Measurements from ENCODE around the gene CDH13. TPM values are rescaled to one million over a fixed set of nuclear protein-coding genes. Genes with fewer than 3 reads are reported as not detected.

Gene CDH13
- total RNA-seq, 1 donor from 2014 or later = 2.0 TPM

DNA sequence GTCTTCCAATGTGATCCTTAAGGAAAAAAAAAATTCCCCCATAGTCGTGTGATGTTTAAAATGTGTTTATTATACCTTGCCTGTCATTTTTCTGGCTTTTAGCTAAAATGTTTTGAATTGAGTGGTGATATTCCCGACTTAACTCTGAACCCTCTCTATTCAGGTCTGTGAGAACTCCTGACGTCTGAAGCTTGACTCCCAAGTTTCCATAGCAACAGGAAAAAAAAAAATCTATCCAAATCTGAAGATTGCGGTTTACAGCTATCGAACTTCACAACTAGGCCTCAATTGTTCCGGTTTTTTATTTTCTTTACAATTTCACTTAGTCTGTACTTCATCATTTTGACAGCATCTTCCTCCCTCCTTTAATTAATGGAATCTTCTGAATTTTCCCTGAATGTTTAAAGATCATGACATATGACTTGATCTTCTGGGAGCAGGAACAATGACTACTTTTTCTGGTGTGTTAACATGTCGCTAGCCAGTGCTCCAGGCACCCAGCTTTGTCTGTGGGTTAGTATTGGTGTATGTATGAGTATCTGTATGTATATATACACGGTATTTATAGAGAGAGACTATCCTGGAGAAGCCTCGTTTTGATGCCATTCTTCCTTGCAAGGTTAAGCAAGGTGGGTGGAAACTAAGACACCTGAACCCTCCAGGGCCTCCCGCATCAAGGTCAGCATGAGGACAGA is 1168.2 kb downstream of the CDH13 start:
- no peak for DNase-seq (ENCODE audit: low spot score)

DNA sequence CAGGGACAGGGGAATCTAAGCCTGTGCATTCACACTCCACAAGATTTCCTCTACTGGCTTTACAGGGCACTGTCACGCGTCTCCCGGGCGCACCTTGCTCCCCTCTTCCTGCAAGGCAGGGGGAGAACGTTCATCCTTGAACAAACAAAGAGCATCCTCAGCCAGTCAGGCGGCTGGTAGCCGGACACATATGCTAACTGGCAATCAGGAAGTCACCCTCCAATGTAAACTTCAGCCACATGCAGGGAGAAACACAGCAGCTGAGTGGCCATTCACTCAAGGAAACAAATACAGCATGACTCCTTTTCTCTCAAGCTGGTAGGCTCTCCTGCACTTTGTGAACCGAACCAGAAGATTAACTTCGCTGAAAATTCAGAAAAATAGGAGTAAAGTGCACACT is 1170.2 kb downstream of the CDH13 start:
- DNase-seq (ENCODE audit: low spot score) = no peak

DNA sequence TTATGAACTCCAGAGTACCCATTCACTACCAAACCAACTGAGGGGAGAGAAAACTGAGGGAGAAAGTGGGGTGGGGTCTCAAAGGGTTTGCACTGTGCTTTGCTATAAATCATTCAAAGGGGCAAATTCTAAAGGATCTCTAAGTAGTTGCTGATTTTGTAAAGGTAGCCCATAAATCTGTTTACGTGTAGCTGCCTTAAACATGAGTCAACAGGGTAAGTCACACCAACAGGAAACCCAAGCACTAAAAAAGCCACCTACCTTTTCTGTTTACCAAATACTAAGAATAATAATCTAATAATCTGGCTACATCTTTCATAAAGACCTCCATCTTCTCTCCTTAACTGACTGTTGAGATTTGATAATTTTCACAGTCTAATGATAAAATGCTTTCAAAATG is 1172.6 kb downstream of the CDH13 start:
- no peak for DNase-seq (ENCODE audit: low spot score)

DNA sequence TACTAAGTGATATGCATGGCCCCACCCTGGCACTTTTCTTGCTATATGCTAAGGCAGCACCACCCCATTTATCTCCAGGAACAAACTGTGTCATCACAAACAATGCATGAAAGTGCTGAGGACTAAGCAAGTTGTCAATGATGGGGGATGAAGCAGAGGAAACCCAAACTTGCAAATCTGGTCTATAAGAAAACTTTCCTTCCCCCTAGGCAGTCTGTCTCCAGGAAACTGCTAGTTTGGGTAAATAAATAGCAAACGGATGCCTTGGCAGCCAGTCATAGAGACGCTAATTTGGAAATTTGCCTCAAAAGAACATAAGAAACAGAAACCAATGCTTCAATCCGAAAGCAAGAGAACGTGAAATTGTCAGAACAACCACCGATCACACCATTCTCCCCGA is 1175.4 kb downstream of the CDH13 start:
- DNase-seq (ENCODE audit: low spot score) = no peak

DNA sequence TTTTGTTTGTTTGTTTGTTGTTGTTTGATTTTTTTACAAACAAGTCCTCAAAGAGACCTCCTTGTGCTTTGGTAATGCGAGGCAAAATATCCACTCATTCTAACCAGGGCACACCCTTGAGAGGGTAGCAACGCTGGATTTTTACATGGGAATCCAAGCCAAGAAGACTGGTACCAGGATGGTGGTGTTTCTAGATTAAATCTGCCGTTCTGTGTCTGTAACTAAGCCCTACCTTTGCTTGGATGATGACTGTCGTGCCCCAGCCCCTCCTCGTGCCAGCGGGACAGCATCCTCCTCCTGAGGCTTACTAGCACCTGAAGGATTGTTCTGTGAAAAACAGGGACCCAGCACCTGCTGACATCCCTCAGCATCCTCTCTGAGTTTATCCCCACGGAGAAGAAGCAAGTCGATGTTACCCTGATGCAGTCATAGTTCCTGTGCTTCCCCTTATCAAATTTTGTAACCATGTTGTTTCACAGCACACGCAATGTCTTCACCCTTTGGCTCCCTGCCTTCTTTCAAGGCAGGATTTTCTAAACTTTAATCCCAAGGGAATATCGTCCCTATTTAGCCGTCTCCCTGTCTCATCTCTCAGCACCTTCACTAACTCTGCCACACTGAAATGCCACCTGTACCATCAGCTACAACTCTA is 1175.9 kb downstream of the CDH13 start:
- DNase-seq (ENCODE audit: low spot score) = no peak

DNA sequence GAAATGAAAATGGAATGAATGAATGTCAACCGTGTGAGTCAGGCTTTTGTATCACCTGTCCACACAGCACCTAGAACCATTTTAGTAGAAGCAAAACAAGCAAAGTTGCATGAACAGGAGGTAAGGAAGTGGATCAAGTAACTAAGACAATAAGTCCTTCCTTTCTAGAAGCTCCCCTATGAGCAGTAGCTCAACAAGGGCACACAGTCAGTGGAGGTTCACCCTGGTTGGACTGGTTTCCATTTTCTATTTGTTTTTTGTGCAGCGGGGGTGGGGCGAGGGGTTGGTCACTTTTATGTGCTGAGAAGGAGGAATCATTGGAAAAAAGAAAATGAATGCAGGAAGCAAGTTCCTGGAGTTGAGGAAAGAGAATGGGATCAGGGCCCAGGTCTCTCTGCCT is 1177.0 kb downstream of the CDH13 start:
- no peak for DNase-seq (ENCODE audit: low spot score)

DNA sequence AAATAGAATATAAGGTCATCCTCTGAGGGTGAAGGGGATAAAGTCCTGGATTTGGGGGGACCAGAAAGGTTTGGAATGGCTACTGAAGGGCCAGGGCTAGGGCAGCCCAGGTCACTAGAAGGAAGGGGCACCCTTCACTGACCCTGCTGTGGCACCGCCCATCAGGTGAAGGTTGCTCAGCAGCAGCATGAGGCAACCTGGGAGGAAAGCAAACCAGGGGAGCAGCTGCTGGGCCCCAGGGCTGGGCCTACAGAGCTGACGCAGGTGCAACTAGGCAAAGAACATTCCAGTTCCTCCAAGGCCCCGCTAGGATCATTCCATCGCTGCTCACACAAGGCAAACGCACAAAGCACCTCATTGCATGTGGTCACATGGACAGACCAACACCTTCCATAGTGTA is 1177.6 kb downstream of the CDH13 start:
- DNase-seq (ENCODE audit: low spot score) = no peak

DNA sequence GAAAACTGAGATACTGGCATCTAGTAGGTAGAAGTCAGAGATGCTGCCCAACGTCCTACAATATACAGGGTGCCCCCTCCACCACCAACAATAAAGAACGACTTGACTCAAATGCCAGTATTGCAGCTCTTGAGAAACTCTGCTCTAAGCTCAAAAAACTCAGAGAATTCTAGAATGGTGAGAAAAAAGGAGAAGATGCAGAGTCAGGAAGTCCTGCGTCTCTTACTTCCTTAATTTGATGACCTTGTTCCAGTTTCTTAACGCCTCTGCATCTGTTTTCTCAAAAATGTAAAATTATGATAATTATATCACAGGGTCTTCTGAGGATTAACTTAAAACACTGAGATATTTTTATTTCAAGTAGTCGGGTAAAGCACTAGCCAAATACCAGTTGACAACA is 1179.3 kb downstream of the CDH13 start:
- DNase-seq (ENCODE audit: low spot score) = no peak

DNA sequence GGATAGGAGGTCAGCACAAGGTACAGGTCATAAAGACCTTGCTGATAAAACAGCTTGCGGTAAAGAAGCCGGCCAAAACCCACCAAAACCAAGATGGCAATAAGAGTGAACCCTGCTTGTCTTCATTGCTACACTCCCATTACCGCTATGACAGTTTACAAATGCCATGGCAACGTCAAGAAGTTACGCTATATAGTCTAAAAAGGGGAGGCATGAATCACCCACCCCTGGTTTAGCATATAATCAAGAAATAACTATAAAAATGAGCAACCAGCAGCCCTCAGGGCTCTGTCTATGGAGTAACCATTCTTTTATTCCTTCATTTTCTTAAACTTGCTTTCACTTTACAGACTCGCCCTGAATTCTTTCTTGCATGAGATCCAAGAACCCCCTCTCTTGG is 1180.0 kb downstream of the CDH13 start:
- DNase-seq (ENCODE audit: low spot score) = no peak

DNA sequence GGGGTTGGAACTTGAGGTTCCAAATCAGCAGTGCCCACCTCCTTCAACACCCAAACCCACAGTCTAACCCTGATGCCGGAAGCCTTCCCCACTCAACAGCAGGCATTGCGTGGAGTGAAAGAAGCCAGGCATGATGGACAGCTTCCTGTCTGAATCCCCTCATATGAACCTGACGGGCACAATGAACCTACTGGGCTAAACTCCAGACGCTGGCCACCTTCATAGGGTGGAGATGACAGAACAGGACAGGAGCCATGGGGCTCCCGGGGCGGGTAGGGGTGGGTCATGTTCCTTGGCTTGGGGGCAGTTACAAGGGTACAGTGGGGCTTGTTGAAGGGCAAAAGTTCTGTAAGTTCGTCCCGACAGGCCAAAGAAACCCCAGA is 1180.5 kb downstream of the CDH13 start:
- no peak for DNase-seq (ENCODE audit: low spot score)

DNA sequence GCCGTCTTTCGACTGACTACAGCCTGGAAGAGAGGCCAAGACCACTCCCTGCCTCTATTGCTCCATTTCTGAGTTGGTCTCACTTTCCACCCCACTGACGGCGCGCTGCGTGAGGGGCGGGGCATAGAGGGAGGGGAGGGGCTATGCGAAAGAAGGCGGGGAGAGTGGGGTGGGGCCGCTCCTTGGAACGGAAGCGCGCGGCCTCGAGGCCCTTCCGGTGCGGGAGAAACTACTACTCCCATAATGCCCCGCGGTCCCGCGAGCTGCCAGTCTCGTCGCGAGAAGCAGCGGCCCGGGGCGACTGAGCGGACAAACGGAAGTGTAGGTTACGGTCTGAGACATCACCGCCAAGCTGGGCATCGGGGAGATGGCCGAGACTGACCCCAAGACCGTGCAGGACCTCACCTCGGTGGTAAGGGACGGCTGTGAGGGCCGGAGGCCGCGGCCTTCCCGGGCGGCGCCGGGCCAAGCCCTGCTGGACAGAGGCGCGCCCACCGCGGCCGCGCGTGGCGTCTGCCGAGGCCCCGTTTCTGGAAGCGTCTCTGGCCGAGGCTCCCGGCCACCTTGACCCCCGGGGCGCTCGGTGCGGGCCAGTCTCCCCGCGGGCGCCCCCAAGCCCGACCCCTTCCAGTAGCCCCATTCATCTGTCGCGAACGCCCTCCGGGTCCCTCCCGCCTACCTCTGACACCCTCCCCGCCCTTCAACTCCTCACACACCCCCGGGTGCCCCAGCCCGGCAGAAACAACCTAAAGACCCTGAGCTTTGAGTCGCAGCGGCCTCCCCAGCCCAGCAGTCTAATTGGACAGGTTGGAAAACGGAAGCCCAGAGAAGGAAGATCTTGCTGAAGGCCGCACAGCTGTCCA is 1181.2 kb downstream of the CDH13 start, which contains the start of gene HSBP1:
Gene HSBP1, plus strand, starts transcription at position 269 of the 863 bp plus-strand sequence. Its CDS starts 99 bp downstream, at position 368.
- peak; percentile 96 for DNase-seq (ENCODE audit: low spot score)

DNA sequence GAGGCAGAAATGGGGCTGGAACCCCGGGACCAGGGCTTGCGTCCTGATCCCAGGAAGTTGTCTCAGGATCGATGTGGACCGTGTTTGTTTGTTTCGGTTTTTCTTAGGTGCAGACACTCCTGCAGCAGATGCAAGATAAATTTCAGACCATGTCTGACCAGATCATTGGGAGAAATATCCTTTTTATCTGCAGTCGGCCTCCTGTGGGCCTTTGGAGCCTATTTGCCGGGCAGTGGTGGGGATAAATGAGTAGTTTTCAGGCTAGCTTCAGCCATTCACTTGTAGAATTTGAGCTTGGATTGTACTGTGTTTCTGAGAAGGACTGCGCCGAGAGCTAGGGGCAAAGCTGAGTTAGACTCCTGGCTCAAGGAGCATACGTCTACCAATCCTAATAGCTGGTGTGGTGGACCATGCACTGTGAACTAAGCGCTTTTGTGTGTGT is 1181.8 kb downstream of the CDH13 start:
- no peak for DNase-seq (ENCODE audit: low spot score)

DNA sequence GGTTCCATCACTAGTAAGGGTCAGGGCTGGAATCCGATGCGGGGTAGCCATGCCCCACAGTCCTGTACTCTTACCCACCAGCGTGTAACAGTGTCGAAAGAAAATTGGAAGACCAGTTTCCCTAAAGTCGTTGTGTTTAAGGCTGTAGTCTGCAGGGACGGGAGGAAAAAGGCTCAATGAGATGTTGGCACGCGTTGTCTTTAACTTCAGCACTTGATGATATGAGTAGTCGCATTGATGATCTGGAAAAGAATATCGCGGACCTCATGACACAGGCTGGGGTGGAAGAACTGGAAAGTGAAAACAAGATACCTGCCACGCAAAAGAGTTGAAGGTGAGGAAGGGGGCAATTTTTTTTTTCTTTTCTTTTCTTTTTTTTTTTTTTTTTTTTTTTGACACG is 1182.3 kb downstream of the CDH13 start:
- DNase-seq (ENCODE audit: low spot score) = no peak

DNA sequence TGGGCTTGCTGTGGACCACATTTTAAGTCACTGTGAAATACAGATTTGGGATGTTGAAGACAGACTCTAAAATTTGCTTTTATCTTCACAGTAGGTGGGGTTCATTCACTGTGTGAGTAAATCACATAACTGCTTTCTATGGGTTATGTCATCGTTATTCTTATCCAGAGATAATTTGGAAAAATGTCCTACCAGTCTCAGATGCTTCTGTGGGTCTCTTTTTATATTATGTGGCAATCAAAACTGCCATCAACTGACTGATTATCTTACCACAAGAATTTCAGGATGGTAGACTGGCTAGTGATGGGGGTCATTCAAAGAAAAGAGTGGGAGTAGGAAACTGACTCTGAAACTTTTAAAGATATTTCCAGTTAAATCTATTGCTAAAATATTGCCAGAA is 1184.1 kb downstream of the CDH13 start:
- no peak for DNase-seq (ENCODE audit: low spot score)

DNA sequence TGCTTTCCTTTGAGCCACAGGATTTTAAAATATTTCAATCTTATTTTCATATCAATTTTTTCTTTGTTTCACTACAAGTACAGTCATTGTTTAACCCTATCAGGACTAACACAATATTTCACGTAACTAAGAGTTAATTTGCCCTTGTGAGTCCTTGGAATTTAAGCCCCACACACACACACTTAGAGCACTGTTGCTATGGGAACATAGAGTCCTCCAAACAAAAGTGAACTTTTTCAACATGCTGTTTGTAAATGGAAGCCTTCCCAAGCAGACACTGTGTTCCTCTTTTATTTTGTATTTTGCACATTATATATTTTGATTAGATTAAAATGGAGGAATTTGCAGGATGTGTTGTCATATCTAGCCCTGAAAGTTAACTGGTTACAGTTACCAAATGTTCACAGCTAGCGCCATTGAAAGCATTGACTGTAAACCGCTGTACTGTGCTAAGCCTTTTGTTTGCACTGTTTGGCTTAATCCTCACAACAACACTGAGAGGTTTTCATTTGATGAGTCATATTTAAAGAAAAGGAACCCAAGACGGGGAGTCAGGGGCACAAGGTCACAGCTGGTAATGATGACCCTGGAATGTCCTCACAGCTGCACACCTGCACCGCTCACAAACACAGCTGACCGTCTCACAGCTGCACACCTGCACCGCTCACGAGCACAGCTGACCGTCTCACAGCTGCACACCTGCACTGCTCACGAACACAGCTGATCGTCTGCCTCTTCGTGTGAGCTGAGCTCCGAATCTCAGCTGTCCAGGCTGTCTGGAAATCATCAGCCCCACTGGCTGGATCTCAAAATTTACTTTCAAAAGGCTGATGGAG is 1187.3 kb downstream of the CDH13 start:
- DNase-seq (ENCODE audit: low spot score) = no peak

DNA sequence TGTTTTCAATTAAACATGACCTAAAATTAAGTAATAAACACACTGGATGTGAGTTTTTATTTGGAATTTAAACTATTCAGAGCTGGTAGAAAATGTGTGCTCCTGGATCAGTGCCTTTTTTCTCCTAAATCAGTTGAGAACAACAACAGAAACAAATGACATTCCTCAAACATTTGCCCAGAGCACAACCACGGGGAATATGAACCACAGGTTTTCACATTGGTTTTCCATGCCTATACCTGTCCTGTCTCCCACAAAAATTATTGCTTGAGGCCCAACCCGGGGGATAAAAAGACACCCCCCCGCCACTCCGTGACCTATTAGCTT is 1187.9 kb downstream of the CDH13 start:
- no peak for DNase-seq (ENCODE audit: low spot score)

DNA sequence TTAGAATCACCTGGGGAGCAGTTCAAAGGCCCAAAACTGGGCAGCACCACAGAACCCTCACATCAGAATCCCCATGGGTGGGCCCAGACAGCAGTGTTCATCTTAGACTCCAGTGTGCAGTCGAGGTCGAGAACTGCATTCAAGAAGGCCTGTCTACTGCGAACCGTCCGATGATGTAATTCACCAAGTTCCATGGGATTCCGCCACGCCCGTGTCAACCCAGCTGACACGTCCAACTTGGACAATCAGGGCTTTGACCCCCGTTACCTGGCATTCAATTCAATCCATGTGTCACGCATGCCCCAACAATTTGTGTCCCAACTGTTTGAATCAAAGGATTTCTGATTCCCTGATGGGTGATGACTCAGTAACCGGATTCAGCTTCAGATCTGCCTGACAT is 1190.3 kb downstream of the CDH13 start:
- no peak for DNase-seq (ENCODE audit: low spot score)

DNA sequence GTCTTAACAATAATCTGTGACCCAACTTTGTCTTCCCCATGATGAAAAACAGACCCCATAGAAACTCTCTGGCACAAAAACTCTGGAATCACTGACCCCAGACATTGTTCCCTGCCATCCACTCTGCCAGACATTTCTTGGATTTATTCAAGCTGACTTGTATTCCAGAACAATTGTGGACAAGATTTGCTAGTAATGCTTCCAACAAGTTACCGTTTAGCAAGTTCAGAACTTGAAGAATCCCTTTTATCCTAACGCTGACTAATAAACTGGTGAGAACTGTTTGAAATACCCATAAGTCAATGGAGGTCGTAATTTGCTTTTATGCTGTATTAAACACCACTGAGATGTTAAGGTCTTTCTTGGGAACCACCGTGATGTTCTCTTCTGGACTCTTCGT is 1191.5 kb downstream of the CDH13 start:
- no peak for DNase-seq (ENCODE audit: low spot score)

DNA sequence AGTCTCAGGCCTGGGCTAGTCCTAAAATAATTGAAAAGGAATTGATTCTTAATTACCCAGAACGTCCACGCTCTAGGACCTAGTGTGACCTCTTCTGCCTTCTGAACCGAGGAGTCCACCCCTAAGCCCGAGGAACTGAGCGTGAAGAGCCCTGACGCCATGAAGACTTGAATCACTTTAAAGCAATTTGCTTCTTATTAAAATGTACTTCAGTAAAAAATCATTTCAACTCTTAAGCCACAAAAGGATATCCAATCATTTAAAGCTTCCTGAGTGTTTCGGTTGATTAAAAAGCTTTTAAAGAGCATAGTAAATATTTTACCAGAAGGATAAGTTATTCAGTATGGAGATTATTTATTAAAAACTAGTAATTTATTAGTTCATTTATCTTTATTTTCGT is 1192.6 kb downstream of the CDH13 start:
- no peak for DNase-seq (ENCODE audit: low spot score)

DNA sequence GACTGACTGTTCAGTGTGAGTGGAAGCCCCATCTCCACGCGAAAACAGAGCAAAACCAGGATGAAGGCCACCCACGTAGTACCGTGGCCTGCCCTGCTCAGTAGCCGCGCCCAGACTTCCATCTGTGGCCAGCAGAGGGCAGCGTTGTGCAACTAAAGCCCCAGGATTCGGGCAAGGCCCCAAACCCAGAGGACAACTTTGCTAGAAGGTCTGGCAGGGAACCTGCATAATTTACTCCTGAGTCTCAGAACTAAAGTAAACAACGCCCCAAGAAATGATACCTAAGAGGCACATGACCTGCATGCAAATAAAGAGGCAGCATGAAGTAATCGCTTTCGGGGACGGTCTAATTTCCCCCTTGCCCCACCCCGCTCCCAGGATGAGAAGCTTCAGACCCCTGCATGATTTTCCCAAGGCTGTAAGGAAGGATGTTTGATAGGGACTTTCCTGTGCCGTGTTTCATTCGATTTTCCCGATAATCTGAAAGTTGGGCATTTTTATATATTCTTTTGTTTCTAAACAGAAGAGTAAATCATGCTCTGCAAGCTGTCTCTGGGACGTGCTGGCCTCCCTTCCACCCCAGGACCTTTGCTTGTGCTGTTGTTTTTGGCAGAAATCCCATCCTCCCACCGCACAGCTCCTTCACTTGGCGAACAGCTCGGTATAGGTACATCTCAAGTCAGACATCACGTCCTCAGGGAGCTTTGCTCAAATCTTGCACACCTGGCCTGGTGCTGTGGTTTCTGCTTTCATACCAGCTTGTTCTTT is 1199.6 kb downstream of the CDH13 start:
- peak; percentile 73 for DNase-seq (ENCODE audit: low spot score)

DNA sequence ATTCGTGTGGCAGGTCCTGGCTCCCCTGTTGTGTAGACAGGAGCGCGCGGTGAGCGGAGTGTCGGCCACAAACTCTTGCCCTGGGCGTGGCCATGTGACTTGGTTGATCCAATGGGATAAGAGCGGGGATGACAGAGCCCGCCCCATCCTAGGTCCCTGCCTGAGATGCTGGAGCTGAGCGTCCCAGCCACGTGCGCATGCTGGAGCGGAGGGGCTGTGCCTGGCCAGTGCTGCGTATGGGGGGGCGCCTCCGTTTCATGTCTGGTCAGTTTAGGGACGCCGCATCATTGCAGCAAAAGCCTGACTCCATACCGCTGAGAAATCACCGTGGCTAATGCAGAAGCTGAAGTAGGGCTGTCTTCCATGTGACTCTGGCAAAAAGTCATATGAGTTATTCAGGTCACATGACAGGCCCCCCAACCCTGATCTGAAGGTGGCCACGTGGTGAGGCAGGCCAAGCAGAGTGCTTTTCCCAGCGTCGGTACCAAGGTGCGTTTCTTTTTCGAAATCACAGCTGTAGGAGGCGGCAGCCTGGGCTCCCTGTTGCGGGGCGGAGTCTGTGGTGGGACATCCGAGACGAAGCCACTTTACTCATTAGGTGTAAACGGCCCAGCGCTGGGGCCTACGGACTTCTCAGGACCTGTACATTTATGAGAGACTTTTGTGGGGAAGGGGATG is 1203.5 kb downstream of the CDH13 start:
- DNase-seq (ENCODE audit: low spot score) = no peak

All from mucosa of gallbladder (tissue), 1 donor.